NT2/D1 (cell line): ENCODE measurements around the gene DISC1.

Experiments used
- DNase-seq: peaks from one replicate; pipeline ENCODE4 v3.0.0-alpha.2; 2011; ENCODE audit warnings: low read depth, low spot score
- H3K27me3 ChIP-seq: 2 replicates; pipeline ENCODE4 v1.6.0; 2011; ENCODE audit warnings: mild to moderate bottlenecking; ENCODE audit not compliant: insufficient read length, insufficient read depth
- H3K36me3 ChIP-seq: 2 replicates; pipeline ENCODE4 v1.6.1; 2011; ENCODE audit warnings: mild to moderate bottlenecking, low read length, mixed read lengths; ENCODE audit not compliant: insufficient read depth, insufficient read length
- H3K4me1 ChIP-seq: 2 replicates; pipeline ENCODE4 v1.5.1; 2011; ENCODE audit not compliant: insufficient read depth, insufficient read length
- H3K4me3 ChIP-seq: 2 replicates; pipeline ENCODE4 v1.5.1; 2011; ENCODE audit warnings: low read depth; ENCODE audit not compliant: insufficient read length
- H3K9ac ChIP-seq: 2 replicates; pipeline ENCODE4 v1.6.0; 2011; ENCODE audit warnings: low read depth; ENCODE audit not compliant: insufficient read length
- H3K9me3 ChIP-seq: 2 replicates; pipeline ENCODE4 v1.5.1; 2011; ENCODE audit warnings: mild to moderate bottlenecking, low read length; ENCODE audit not compliant: insufficient read depth
- SUZ12 ChIP-seq: IDR thresholded peaks from 2 replicates; pipeline ENCODE4 v1.6.1; 2011; ENCODE audit not compliant: insufficient read length, insufficient read depth; ENCODE audit errors: extremely low read depth
- YY1 ChIP-seq: IDR thresholded peaks from 2 replicates; pipeline ENCODE4 v1.6.1; 2011; ENCODE audit not compliant: insufficient read length, insufficient read depth
- ZNF274 ChIP-seq: IDR thresholded peaks from 2 replicates; pipeline ENCODE4 v1.6.1; 2011; ENCODE audit warnings: mild to moderate bottlenecking, low read depth, low read length

The DISC1 gene

DNA sequence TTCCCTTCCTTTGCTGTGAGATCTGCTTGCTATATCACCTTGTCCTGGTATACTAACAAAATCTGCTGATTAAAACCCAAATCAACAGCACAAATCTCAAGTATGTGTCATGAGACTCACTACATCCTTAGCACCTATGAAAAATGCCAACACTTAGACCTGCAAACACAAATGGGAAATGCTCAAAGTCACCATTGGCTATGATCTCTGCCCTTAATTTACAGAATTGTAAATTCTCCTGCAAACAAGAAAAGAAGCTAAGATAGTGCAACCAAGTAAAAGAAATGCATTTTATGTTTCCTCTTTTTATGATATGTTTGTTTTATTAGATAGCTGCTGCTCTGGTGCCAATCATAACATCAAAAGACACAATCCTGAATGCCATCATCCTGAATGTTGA, 80.8 kb downstream of the DISC1 start:
- DNase-seq = no peak
- TF ChIP-seq SUZ12 (no peak), ZNF274 (no peak), YY1 (no peak)

DNA sequence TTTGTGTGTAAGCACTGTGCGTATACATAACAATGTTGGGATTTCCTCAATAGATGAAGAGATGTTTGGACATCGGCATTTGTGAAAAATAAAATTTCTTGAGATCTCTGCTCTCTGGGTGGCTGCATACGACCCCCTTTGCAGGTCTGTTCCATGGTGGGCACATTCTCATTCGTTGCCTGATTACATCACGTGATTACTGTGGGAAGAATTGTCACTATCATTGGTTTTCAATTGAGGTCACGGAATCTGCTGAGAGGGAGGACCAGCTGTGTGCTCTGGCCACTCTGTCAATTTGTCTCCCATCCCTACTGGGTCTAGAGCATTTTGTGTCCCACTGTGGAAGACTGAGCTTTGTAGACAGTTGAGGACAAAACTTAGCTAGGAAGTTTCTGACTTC, 81.8 kb downstream of the DISC1 start:
- H3K4me3 ChIP-seq = no peak overlapping the region
- no peak for DNase-seq
- no peak overlapping the region for H3K9ac ChIP-seq
- H3K36me3 ChIP-seq = no peaks in the 10 kb centered on the region
- H3K4me1 ChIP-seq = no peaks in the 10 kb centered on the region
- H3K9me3 ChIP-seq = no peaks in the 10 kb centered on the region
- no peaks in the 10 kb centered on the region for H3K27me3 ChIP-seq
- TF ChIP-seq YY1 (no peak), ZNF274 (no peak)

More for the DNA sequence above, 80.8 kb downstream of the DISC1 start:
- Histone ChIP-seq H3K9me3 (no peaks in the 10 kb centered on the region), H3K27me3 (no peaks in the 10 kb centered on the region), H3K36me3 (no peaks in the 10 kb centered on the region), H3K4me1 (no peaks in the 10 kb centered on the region), H3K4me3 (no peak overlapping the region), H3K9ac (no peak overlapping the region)

DNA sequence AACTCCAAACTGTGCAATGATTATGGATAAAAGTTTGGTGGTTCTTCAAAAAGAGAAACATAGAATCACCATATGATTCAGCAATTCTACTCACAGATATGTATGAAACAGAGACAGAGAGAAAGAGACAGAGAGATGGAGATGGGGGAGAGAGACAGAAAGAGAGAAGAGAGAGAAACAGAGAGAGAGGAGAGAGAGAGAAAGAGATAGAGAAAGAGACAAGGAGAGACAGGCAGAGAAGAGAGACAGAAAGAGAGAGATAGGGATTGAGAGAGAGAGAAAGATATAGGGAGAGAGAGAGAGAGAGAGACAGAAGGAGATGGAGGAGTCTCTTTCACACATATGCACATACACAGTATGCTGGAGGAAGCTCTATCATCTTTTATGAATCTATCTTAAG, 87.8 kb downstream of the DISC1 start:
- no peaks in the 10 kb centered on the region for H3K36me3 ChIP-seq
- no peaks in the 10 kb centered on the region for H3K27me3 ChIP-seq
- no peaks in the 10 kb centered on the region for H3K9me3 ChIP-seq
- no peak for TF ChIP-seq SUZ12
- TF ChIP-seq YY1 = no peak
- no peak for TF ChIP-seq ZNF274
- DNase-seq = no peak
- no peaks in the 10 kb centered on the region for H3K4me1 ChIP-seq
- H3K9ac ChIP-seq = no peak overlapping the region
- H3K4me3 ChIP-seq = no peak overlapping the region

DNA sequence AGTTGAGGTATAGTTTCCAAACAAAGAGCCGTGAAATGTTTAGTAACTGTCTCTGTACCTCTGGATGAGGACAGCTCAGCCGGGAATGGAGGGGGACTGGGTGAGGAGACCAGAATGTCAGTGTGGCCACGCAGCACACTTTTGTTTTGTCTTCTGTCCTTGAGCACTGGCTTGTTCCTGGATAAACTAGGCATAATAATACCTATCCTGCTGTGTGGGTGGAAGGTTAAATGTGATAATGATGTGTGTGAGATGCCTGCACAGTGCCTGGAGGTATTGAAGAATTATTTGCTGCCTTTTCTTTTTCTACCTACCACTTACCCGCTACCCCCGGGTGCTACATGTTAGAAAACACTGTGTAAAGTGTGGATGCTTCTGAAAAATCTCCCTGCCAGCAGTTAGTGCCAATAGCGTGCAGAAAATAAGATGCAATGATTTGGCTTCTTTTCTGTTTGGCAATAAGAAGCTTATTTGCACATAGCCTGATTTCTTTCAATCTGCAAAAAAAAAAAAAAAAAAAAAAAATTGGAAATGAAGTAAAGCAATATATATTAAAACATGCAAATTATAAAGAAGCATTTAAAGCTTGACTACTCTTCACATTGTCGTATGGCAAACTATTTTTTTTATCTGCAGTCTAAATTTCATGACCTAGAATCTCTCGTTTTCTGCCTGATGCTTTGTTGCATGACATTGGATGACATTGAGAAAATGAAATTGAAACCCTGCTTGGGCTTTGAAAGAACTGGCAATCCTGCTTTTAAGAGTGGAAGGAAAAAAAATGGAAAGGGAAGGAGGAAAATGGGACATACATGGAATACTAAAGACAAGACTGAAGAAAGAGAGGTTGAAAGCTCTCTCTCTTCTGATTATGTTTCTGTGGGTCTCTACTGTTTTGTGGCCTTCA, 89.5 kb downstream of the DISC1 start:
- H3K36me3 ChIP-seq = no peaks in the 10 kb centered on the region
- no peaks in the 10 kb centered on the region for H3K9me3 ChIP-seq
- no peak for DNase-seq
- H3K4me1 ChIP-seq = no peaks in the 10 kb centered on the region
- no peaks in the 10 kb centered on the region for H3K27me3 ChIP-seq
- no peak overlapping the region for H3K4me3 ChIP-seq
- no peak for TF ChIP-seq YY1
- no peak overlapping the region for H3K9ac ChIP-seq

DNA sequence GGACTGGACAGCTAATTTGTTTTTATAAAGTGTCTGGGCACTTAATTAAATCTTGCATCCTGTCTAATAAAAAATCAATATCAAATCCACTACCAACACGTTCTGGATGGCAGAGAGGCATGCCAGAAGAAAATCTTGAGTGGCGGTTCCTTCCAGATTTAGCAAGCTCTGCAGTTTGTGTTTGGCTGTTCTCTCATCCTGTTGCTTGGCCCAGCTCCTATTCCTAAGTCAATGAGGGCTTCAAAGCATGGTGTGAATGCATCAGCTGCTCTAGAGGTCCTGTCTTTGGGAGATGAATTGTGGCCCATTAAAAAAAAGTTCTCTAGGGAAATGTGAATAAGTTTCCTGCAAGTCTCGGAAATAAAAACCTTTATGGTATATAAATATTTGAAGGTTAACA, 90.3 kb downstream of the DISC1 start:
- H3K9ac ChIP-seq = no peak overlapping the region
- no peak for TF ChIP-seq SUZ12
- no peak for TF ChIP-seq YY1
- no peaks in the 10 kb centered on the region for H3K9me3 ChIP-seq
- H3K27me3 ChIP-seq = no peaks in the 10 kb centered on the region
- H3K4me3 ChIP-seq = no peak overlapping the region
- no peaks in the 10 kb centered on the region for H3K36me3 ChIP-seq
- no peaks in the 10 kb centered on the region for H3K4me1 ChIP-seq
- no peak for DNase-seq

DNA sequence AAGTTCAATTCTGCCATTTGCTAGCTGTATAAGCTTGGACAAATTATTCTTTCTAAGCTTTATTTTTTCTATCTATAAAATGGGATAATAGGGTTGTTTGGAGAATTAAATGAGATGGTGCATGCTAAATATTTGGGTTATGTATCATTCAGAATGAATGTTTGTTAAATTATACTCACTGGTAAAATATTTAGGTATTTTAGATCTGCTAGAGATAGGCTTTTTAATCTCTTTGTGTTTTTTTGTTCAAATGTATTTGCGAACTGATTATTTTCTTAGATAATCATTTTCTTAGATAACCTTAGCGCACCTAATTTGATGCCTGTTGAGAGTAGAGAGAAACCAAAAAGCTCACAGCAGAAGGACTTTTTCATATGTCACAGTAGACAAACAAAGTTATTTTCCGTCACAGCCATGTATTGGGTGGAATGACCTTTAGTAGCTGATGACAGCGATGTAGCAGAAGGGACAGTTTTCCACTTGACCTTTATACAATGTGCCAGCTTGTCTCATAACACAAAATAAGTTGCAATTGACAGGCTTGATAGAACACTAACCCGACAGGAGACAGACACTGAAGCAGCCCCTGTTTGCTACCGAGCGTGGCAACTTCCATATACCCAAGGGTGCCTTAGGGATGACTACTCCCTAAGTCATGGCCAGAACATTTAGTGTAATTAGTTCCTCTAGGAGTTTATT, 93.0 kb downstream of the DISC1 start:
- no peak overlapping the region for H3K9ac ChIP-seq
- H3K4me1 ChIP-seq = no peaks in the 10 kb centered on the region
- no peaks in the 10 kb centered on the region for H3K9me3 ChIP-seq
- no peaks in the 10 kb centered on the region for H3K27me3 ChIP-seq
- no peaks in the 10 kb centered on the region for H3K36me3 ChIP-seq
- H3K4me3 ChIP-seq = no peak overlapping the region
- TF ChIP-seq YY1 (no peak), SUZ12 (no peak)
- no peak for DNase-seq

DNA sequence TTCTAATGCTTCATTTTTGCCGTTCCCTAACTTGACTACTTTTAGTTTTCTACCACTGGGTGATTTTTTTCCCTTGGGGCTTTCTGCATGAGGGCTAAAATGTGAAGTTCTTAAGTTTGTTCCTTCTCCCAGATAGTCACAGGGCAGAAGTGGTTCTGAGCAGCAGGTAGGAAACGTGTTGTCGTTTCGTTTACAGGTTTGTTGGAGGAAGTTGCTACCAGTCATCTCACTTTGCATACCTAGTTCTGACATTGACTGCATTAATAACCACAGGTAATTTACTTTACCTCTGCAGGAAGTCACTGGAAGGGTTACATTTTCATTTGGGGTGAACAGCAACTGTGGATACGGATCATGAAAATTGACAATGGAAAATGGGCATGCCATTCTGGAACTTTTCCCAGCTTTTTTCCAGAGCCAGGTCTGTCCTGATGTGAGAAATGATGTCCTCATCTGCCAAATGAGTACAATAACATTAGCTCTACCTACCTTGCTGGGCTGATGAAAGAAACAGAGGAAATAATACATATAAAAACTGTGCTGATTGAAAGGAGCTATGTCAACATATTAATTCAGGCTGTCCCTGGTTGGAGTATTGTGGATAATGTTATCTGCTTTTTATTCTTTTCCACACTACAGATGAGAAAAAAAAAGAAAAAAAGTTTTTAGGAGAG, 94.2 kb downstream of the DISC1 start:
- H3K36me3 ChIP-seq = no peaks in the 10 kb centered on the region
- H3K27me3 ChIP-seq = no peaks in the 10 kb centered on the region
- no peak for DNase-seq
- no peaks in the 10 kb centered on the region for H3K9me3 ChIP-seq
- no peaks in the 10 kb centered on the region for H3K4me1 ChIP-seq
- no peak overlapping the region for H3K9ac ChIP-seq
- no peak overlapping the region for H3K4me3 ChIP-seq
- TF ChIP-seq ZNF274 (no peak), SUZ12 (no peak), YY1 (no peak)
